Renal cortex interstitium (tissue), 15 donors: ENCODE results near the gene BRMS1L. TPM values are rescaled to one million over a fixed set of nuclear protein-coding genes. Genes with fewer than 3 reads are reported as not detected.
"Not testable (repeated sequence)": the region's sequence is repeated elsewhere in the genome, so short reads cannot be mapped to it uniquely, and the experiment has no call there.

Experiments used
- DNase-seq, 11 donors: peaks; one replicate each; pipeline ENCODE4 v3.0.0-alpha.2; 2013; ENCODE audit warnings: low read depth in 9 of 11, low spot score in 4 of 11; ENCODE audit errors: extremely low read depth in 1 of 11
- long read RNA-seq, 16 experiments: transcript quantifications; one replicate each; lab custom pipeline, GENCODE V29; 2026
- polyA plus RNA-seq, 3 donors: library from polyadenylated mRNA; unstranded; fragments of 120-200 nt; gene quantifications; one replicate each; pipeline ENCODE4 v1.2.1, GENCODE V29; 2013; ENCODE audit not compliant: insufficient read length in 3 of 3

The BRMS1L gene, protein sequence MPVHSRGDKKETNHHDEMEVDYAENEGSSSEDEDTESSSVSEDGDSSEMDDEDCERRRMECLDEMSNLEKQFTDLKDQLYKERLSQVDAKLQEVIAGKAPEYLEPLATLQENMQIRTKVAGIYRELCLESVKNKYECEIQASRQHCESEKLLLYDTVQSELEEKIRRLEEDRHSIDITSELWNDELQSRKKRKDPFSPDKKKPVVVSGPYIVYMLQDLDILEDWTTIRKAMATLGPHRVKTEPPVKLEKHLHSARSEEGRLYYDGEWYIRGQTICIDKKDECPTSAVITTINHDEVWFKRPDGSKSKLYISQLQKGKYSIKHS
- polyA plus RNA-seq = 10 to 100 TPM; 17.0 to 22.5 (median 17.8) TPM
- long read RNA-seq, donor 1, partial matches to known transcripts = 0 of 1 reads
- long read RNA-seq, donor 1, other reads (novel, unspliced or antisense) = 0 of 1 reads
- long read RNA-seq, donor 2, partial matches to known transcripts = 0 of 3 reads
- long read RNA-seq, donor 2, other reads (novel, unspliced or antisense) = 0 of 3 reads
- long read RNA-seq, donor 3, transcript BRMS1L-201 (10 exons, 2,657 nt) = major isoform, 6 of 6 reads
- long read RNA-seq, donor 3, partial matches to known transcripts = 0 of 6 reads
- long read RNA-seq, donor 3, other reads (novel, unspliced or antisense) = 0 of 6 reads
- long read RNA-seq, donor 4, partial matches to known transcripts = 0 of 4 reads
- long read RNA-seq, donor 4, other reads (novel, unspliced or antisense) = 0 of 4 reads
- long read RNA-seq, donor 5 = 0 reads
- long read RNA-seq, donor 6, partial matches to known transcripts = 0 of 2 reads
- long read RNA-seq, donor 6, other reads (novel, unspliced or antisense) = 0 of 2 reads
- long read RNA-seq, donor 7, transcript BRMS1L-201 (10 exons, 2,657 nt) = major isoform, 7 of 7 reads
- long read RNA-seq, donor 7, partial matches to known transcripts = 0 of 7 reads
- long read RNA-seq, donor 7, other reads (novel, unspliced or antisense) = 0 of 7 reads
- long read RNA-seq, donor 8 = 0 reads
- long read RNA-seq, donor 9, transcript BRMS1L-201 (10 exons, 2,657 nt) = major isoform, 7 of 7 reads
- long read RNA-seq, donor 9, partial matches to known transcripts = 0 of 7 reads
- long read RNA-seq, donor 9, other reads (novel, unspliced or antisense) = 0 of 7 reads
- long read RNA-seq, donor 10, partial matches to known transcripts = 0 of 2 reads
- long read RNA-seq, donor 10, other reads (novel, unspliced or antisense) = 0 of 2 reads
- long read RNA-seq, donor 11, transcript BRMS1L-201 (10 exons, 2,657 nt) = major isoform, 5 of 5 reads
- long read RNA-seq, donor 11, partial matches to known transcripts = 0 of 5 reads
- long read RNA-seq, donor 11, other reads (novel, unspliced or antisense) = 0 of 5 reads
- long read RNA-seq, donor 12, partial matches to known transcripts = 5 of 6 reads
- long read RNA-seq, donor 12, other reads (novel, unspliced or antisense) = 0 of 6 reads
- long read RNA-seq, donor 13 = 0 reads
- long read RNA-seq, donor 14, partial matches to known transcripts = 0 of 4 reads
- long read RNA-seq, donor 14, other reads (novel, unspliced or antisense) = 0 of 4 reads
- long read RNA-seq, donor 15, partial matches to known transcripts = 0 of 2 reads
- long read RNA-seq, donor 15, other reads (novel, unspliced or antisense) = 0 of 2 reads
- long read RNA-seq, donor 16, transcript BRMS1L-201 (10 exons, 2,657 nt) = major isoform, 11 of 11 reads
- long read RNA-seq, donor 16, partial matches to known transcripts = 0 of 11 reads
- long read RNA-seq, donor 16, other reads (novel, unspliced or antisense) = 0 of 11 reads

DNA sequence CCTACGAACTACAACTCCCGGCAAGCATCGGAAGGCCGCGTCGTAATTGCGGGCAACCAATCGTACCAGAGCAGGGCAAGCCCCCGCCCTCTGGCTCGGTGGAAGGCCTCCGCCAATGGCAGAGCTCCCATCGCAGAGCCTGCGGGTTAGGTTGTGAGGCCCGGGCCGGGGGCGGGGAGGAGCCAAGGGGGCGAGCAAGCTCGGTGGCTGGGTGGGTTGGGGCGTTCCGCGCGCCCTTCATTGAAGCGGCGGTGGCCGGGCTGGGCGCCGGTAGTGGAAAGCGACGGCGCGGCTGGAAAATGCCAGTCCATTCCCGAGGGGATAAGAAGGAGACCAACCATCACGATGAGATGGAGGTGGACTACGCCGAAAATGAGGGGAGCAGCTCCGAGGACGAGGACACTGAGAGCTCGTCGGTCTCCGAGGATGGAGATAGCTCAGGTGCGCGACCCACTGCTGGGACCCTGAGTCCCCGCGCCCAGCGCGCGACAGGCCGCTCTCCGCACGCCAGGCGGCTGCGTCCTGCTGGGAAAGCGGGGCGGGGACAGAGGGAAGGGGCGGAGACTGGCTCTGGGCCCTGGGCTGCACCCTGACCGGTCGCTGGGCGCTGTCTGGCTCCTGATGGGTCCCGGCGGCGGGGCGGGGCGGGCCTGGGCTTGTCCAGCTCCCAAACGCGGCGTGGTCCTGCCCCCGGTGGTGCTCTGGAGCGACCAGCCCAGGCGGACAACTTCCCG is at the start of gene BRMS1L:
Gene BRMS1L (plus strand): TSS at position 121 of the 734 bp plus-strand sequence. CDS start 179 bp downstream, at position 300.
- peak; percentile 91 to 99 (median 97) for DNase-seq

DNA sequence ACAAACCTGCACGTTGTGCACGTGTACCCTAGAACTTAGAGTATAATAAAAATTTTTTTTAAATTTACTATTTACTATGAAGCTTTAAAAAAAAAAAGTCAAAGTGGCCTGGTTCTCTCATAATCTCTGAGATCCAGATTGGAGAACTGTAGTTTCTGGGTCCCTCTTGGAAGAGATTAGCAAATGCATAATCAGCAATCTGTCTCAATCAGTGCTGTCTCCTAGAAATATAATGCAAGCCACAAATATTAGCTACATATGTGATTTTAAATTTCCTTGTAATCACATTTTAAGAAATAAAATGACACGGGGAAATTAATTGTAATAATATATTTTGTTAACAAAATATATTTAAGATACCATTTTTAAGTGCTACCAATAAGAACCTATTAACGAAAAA is 49.3 kb upstream of the BRMS1L start:
- DNase-seq = no peak

DNA sequence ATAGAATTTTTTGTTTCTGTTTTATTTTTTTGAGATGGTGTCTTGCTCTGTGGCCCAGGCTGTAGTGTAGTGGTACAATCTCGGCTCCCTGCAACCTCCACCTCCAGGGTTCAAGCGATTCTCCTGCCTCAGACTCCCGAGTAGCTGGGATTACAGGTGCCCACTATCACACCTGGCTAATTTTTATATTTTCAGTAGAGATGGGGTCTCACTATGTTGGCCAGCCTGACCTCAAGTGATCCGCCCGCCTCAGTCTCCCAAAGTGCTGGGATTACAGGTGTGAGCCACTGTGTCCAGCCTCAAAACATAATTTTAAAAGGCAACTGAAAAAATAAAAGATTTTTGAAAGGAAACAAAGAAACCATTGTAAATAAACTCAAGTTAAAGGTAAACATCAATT is 48.6 kb upstream of the BRMS1L start:
- DNase-seq = not testable (repeated sequence)

DNA sequence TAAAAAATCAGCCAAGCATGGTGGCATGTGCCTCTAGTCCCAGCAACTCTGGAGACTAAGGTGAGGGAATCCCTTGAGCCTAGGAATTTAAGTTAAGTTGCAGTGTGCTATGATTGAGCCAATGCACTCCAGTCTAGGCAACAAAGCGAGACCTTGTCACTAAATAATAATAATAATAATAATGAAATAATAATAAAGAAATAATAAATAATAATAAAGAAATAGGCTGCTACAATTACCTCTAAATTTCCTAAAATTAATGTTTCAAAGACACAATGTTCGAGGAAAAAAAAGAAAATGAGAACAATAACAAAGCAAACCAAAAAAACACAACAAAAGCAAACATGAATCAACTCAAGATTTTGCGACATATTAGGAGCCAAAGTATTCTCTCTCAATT is 46.8 kb upstream of the BRMS1L start:
- DNase-seq = no peak

DNA sequence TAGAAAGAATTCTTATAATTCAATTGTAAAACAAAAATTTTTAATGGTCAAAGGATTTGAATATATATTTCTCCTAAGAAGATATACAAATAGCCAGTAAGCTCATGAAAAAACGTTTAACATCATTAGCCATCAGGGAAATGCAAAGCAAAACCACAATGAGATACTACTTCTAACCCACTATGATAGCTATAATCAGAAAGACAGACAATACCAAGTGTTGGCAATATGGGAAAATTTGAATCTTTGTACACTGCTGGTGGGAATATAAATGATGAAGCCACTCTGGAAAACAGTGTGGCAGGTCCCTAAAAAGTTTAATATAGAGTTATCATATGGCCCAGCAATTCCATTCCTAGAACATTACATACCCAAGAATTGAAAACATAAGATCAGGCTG is 42.4 kb upstream of the BRMS1L start:
- no peak for DNase-seq

DNA sequence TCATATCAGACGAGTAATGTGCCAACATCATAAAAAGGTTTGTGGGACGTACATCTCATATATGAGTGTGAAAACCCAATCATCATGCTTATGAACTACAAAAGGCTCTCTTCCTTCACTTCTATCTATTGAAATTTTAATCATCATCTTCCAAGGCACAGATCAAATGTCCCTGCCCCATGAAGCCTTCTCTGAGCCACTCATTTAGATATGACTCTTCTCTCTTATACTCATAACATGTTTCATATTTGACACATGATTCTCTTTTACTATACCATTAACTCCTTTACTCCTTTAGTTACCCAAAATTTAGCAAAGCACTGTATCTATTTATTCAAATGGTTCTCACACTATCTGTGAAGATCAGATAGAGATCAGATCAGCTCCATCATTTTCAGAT is 39.3 kb upstream of the BRMS1L start:
- DNase-seq = no peak

DNA sequence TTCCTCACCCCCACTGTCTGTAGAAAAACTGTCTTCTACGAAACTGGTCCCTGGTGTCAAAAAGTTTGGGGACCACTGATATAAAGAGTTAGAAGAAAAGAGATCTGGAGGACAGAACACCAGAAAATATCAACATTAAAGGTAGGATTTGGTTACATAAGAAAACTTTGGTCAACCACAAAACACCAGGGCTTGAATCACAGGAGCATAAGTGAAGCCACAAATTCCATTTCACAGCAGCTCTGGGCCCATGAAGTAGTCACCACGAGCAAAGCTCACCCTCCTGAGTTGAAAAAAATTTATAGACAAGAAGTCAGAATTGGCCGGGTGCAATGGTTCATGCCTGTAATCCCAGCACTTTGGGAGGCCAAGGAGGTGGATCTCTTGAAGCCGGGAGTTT is 36.5 kb upstream of the BRMS1L start:
- DNase-seq = no peak

DNA sequence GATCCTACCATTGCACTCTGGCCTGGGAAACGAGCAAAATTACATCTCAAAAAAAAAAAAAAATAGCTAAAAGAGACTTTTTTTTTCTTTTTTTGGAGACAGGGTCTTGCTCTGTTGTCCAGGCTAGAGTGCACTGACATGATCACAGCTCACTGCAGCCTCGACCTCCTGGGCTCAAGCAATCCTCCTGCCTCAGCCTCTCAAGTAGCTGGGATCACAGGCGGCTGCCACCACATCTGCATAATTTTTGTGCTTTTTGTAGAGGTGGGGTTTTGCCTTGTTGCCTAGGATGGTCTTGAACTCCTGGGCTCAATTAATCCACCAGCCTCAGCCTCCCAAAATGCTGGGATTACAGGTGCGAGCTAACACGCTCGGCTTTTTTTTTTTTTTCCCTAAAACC is 28.3 kb upstream of the BRMS1L start:
- no peak for DNase-seq

DNA sequence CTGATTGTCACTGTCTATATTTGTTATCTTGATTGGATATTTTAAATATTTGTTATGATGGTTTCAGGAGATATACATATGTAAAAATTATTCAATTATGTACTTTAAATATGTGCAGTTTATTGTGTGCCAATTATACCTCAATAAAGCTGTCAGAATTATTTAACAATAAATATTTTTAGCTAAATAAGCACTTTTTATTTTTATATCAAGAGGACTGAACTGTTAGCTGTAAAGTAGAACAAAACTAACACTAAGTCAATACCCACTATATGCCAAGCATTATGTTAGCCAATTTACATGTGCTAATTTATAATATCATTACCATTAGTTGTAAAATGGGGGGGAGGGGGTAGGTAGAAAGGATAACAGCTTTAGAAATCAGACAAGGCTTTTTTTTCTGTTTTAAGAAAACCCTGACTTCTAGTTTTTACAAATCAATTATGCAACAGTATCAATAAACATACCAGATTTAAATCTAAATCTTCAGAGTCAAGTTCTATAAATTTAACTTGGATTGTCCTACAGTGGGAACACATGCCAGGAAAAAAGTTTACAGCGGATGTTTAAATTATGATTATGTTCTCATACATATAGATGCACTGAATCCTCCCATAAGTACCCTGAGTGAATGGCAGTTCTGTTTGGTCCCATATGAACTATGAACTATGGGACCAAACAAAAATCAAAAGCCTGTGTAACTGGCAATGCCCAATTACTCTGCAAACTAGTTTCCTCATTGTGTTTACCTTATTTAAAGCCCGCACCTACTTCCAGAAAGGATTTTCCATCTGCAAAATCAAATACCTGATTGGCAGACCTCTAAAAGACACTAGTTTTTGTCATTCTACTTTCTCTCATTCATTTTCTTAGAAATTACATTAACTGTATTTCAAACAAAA is 19.9 kb upstream of the BRMS1L start:
- no peak for DNase-seq

DNA sequence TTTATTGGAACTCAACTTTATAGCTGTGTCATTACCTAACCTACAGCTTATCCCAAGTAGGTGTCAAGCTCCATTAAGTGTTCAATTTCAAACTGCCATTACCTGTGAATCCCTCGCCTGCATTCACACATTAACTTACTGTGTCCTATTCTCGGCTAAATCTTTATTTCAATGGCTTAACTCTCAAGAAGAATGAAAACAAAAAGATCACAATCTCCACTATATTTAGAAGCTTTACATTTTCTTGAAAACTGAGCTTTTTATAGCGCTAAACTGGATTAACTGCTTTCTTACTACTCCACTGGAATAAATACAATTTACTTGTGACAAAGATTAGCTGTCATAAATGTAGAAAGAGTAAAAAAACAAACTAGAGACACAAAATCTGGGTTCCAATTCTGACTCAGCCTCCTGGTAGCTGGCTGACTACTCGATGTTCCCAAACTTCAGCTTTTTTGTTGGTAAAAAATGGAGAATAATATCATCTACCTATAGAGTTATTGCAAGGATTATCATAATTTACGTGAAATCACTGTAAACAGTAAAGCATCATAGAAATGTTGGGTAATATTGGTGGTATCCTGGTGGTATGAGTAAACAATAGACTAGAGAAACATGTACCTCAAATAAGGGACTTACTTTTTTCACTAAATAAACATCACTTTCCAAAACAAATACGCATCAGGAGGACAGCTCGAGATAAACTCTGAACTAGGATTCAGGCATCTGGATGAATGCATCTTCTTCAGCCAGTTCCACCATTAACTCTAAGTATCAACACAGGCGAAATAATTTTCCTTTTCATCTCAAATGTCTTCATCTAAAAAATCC is 18.8 kb upstream of the BRMS1L start:
- DNase-seq = no peak

DNA sequence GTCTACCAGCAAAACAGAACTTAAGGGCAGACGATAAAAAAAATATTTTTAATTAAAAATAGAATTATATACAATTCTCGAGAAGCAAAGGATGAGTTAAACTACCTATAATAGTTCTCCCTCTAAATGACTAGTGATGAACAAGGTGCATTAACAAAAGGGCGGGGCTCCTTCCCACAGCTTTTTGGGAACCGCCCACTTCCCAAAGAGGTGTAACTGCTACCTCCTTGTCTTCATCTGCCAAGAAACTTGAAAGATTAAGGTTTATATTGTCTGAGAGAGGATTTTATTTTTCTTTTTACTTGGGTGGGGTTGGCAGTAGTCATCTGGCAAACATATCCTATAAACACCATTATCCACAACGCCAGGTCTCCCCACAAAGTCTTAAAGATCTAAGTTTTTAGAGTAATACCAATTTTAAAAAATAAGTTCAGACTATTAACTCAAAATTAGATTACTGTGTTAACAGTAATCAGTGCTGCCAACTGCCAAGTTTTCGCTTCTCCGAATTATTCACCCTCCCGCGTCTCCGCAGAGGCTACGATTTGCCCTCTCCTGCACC is 18.0 kb upstream of the BRMS1L start:
- DNase-seq = peak in 3 of 11 donors; percentile 11 to 27 (median 21)

DNA sequence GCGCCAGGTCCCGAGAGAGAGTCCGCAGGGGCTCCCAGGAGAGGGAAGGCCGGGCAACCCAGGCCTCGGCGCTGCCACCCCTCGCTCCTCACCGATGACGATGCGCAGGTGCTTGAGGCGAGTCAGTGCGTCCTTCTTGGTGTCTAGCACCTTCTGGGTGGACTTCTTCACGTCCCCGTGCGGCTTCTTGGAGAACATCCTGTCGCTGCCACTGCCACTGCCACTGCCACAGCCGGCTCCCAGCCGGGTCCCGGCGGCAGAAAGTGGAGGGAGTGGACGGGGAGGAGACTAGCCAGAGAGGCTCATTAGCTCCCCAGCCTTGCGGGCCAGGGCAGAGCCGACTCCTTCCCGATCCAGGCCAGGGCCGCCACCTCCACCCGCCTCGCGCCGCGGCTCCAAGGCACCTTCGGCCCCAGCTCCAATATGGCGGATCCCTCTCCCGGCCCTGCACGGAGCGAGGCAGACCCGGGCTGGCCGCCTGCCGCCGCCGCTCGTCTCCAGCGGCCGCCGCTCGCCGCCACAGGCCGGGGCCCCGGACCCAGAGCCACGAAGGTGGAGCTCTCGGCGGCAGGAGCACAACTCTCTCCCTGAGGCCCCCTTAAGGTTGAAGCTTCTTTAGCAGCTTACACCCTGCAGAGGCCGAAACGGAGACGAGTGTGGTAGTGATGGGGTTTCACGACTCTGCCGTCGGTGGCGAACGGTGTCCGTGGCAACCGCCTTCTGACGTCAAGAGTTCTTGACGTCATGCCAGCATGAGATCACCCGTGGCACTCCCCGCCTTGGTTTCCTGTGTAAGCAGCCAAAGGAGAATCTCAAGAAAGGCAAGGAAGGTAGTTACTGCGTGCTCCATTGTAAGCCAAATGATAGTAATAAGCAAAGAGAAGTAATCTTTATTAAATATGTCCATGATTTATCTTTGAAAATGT is 17.2 kb upstream of the BRMS1L start, which contains the start of gene RALGAPA1:
Gene RALGAPA1 (minus strand): TSS at position 658 of the 926 bp plus-strand sequence. CDS start 460 bp downstream, at position 198.
- peak; percentile 87 to 97 (median 93) for DNase-seq

DNA sequence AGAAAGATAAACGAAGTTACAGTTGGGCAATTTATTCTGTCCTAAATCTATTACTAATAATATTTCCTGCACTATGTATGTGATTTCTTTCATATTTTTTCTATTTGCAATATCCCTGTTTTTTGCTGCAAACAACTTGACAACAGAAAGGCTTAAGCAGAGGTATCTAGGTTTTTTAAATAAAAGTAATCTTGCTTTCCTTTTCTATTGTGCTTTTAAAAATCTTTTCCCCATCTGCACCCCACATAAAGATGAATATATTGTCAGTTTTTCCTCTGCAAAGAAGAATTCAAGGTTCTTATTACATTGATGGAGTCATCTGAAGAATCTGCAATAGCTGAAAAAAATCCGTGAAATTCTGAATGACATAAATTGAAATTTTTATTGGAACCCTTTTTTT is 16.5 kb upstream of the BRMS1L start:
- DNase-seq = no peak

DNA sequence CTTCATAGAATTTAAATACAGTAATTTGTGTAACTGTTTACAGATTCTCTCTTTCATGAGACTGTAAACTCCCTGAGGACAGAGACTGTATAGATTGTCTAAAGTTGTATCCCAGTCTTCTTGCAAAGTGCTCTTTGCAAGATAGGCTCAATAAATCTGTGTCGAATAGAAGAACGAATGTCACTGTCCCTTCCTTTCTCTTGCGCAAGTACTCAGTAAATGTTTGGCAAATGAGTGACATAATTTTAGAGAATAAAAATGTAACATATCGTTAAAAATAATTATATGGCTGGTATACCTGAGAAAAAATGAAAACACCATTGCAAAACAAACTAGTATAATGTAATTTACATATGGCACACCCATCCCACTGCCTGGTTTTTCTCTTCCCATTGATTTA is 15.2 kb upstream of the BRMS1L start:
- no peak for DNase-seq
